Measurements from ENCODE around the gene GRK2.
"Not testable (repeated sequence)": the region's sequence is repeated elsewhere in the genome, so short reads cannot be mapped to it uniquely, and the experiment has no call there.

The GRK2 gene

GRCh38 chr11:67314218-67314617 lies 47.9 kb downstream of the GRK2 start:
- Histone ChIP-seq H3K27me3 (ENCODE audit: insufficient read depth, low read depth, severe bottlenecking) (no peaks in the 10 kb centered on the region), H3K27ac (no peak overlapping the region), H3K36me3 (peaks cover 8% of the 10 kb centered on the region), H3K4me3 (ENCODE audit: low read depth, low read length) (no peak overlapping the region), H3K9me3 (ENCODE audit: severe bottlenecking) (no peaks in the 10 kb centered on the region)
- TF ChIP-seq CTCF (IDR thresholded peaks at IDR 0.05; ENCODE audit: low read depth, low read length): no peak
- DNase-seq: no peak

DNA sequence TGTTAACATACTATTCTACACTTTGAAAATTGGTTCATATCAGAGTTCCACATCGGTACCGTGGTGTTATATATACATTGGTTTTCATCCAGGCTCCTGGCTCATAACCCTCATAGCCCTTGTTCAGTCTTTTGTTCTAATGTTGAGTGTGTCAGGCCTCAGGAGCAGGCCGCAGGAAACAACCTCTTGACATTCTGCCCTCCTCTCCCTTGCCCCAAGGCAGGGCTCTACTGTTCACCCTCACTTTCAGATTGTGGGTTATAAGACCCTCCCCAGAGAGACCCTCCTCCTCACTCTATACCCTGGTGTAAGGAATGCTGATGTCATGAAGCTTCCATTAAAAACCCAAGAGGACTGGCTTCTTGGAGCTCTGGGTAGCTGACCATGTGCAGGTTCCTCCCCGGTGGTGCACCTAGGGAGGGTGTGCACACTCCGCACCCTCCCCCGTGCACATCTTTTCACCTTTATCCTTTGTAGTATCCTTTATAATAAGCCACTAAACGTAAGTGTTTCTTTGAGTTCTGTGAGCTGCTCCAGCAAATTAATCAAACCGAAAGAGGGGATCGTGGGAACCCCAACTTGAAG lies 49.1 kb downstream of the GRK2 start:
- Histone ChIP-seq H3K36me3 (no peaks in the 10 kb centered on the region), H3K27me3 (ENCODE audit: insufficient read depth, low read depth, severe bottlenecking) (no peaks in the 10 kb centered on the region), H3K4me3 (ENCODE audit: low read depth, low read length) (no peak overlapping the region), H3K27ac (no peak overlapping the region), H3K9me3 (ENCODE audit: severe bottlenecking) (no peaks in the 10 kb centered on the region)
- TF ChIP-seq CTCF (IDR thresholded peaks at IDR 0.05; ENCODE audit: low read depth, low read length): no peak
- no peak for DNase-seq

DNA sequence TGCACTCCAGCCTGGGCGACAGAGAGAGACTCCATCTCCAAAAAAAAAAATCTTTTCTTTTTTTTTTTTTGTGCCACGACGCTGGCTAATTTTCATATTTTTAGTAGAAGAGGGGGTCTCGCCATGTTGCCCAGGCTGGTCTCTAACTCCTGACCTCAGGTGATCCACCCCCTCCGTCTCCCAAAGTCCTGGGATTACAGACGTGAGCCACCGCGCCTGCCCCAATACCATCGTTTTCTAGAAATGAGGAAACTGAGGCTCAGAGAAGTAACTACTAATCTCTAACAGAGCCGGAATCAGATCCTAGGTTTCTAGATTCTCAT lies 50.6 kb downstream of the GRK2 start:
- no peaks in the 10 kb centered on the region for H3K9me3 ChIP-seq (ENCODE audit: severe bottlenecking)
- H3K4me3 ChIP-seq (ENCODE audit: low read depth, low read length): peak overlapping the region; percentile 90
- H3K27me3 ChIP-seq (ENCODE audit: insufficient read depth, low read depth, severe bottlenecking): no peaks in the 10 kb centered on the region
- TF ChIP-seq CTCF (IDR thresholded peaks at IDR 0.05; ENCODE audit: low read depth, low read length): no peak
- peak overlapping the region; percentile 95 for H3K27ac ChIP-seq
- H3K36me3 ChIP-seq: no peaks in the 10 kb centered on the region
- DNase-seq: no peak

DNA sequence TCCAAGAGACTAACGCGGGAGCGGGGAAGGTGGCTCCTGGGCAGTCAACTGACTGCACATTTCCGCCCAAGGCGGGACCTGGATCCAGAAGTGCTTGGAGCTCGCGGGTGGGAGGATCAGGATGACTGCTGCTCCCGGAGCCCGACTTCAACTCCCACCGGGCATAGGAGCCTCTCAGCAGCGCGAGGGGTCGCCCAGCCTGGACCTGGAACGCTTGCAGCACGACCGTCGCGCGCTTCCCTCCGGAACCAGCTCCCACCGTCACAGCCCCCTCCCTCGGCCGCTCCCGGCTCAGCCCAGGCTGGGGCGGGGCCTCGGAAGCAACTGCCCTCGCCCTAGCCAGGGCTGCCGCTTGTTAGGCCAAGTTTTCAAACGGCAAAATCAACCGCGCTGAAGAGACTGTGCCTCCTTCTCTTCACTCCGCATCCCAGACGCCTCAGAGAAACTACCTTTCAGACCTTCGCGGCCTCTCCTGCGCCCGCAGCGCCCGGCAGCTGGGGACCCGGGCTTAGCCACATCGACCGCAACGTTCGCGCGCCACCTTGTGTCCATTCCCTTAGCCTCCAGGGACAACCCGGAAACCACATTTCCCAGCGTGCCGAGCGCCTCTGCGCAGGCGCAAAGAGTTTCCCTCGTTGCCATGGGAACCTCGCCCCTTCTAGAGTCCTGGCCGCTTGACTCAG lies 51.1 kb downstream of the GRK2 start:
- Histone ChIP-seq H3K27ac (peak overlapping the region; percentile 95), H3K36me3 (no peaks in the 10 kb centered on the region), H3K9me3 (ENCODE audit: severe bottlenecking) (no peaks in the 10 kb centered on the region), H3K4me3 (ENCODE audit: low read depth, low read length) (peak overlapping the region; percentile 90), H3K27me3 (ENCODE audit: insufficient read depth, low read depth, severe bottlenecking) (no peaks in the 10 kb centered on the region)
- DNase-seq: peak; percentile 96
- TF ChIP-seq CTCF (IDR thresholded peaks at IDR 0.05; ENCODE audit: low read depth, low read length): peak; percentile 90

DNA sequence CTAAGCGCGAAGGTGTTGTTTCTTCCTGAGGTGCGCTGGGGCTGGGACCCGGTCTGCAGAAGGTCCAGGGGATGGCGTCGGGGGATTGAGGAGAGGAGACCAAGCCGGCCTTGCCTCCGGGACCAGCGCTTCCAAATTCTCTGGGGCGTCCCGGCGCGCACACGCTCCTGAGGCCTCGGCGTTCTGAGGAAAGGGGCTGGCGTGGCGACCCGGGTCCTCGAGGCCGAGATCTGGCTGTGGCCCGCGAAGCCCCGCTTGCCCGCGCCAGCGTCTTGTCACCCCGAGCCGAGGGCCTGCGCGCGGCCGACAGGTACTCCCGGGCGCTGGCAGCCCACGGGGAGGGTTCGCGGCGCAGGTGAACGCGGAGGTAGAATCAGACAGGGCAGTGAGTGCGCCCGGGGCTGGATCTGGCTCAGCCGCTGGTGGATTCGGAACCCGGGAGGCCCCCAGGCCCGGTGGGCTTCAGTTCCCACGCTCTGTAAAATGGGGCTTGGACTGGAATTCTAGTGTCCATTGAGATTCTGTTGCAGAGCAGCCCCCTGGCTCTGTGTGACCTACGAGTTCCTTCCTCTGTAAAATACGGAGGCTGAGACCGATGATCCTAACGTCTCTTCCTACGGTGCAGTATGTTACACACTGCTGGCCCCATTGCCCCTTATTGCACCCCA lies 51.7 kb downstream of the GRK2 start:
- Histone ChIP-seq H3K4me3 (ENCODE audit: low read depth, low read length) (peak overlapping the region; percentile 90), H3K36me3 (no peaks in the 10 kb centered on the region), H3K9me3 (ENCODE audit: severe bottlenecking) (no peaks in the 10 kb centered on the region), H3K27me3 (ENCODE audit: insufficient read depth, low read depth, severe bottlenecking) (no peaks in the 10 kb centered on the region), H3K27ac (peak overlapping the region; percentile 95)
- TF ChIP-seq CTCF (IDR thresholded peaks at IDR 0.05; ENCODE audit: low read depth, low read length): no peak
- no peak for DNase-seq

DNA sequence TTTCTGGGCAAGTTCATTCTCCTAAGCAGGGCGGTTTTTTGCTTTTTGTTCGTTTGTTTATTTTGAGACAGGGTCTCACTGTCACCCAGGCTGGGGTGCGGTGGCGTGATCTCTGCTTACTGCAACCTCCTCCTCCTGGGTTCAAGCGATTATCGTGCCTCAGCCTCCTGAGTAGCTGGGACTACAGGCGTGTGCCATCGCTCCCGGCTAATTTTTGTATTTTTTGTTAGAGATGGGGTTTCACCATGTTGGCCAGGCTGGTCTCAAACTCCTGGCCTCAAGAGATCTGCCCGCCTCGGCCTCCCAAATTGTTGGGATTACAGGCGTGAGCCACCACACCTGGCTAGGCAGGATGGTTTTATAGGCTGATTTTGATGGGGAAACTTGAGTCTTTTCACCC lies 52.6 kb downstream of the GRK2 start:
- H3K27ac ChIP-seq; DNase-seq; H3K27me3 ChIP-seq (ENCODE audit: insufficient read depth, low read depth, severe bottlenecking); H3K4me3 ChIP-seq (ENCODE audit: low read depth, low read length); H3K9me3 ChIP-seq (ENCODE audit: severe bottlenecking); H3K36me3 ChIP-seq: not testable (repeated sequence)
